NCI-H345 treated with DMSO at 0.1 percent for 48 hours (cell line): ENCODE results near the gene TMEM92.

Experiments
- DNase-seq: peaks from one replicate; lab custom pipeline; 2025; ENCODE audit not compliant: unreplicated experiment; lab: John Stamatoyannopoulos, UW

The TMEM92 gene

GRCh38 chr17:50325906-50326305 lies 51.6 kb downstream of the TMEM92 start:
- no peak for DNase-seq

DNA sequence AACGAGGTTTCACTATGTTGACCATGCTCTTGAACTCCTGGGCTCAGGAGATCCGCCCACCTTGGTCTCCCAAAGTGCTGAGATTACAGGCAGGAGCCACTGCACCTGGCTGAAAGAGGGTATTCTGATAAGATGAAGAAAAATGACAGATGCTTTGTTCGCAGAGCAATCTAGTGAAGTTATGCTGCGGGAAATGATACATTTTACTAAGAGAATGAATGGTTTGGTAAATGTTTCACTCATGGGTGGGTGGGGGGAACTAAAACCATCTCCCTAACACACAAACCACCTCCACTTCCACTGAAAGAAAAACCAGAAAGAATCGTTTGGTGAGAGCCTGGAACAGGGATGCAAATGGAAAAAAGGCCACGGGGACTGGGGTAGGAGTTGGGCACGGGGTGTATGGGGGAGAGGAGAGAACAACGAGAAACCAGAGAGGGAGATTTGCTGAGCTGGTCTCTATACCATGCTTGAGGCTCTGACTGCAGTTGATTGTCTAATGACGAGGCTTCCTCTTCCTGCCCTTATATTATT lies 52.6 kb downstream of the TMEM92 start:
- DNase-seq, result no peak

- DNase-seq, result no peak
Measured at GRCh38 chr17:50328363-50329325, 54.4 kb downstream of the TMEM92 start.

DNA sequence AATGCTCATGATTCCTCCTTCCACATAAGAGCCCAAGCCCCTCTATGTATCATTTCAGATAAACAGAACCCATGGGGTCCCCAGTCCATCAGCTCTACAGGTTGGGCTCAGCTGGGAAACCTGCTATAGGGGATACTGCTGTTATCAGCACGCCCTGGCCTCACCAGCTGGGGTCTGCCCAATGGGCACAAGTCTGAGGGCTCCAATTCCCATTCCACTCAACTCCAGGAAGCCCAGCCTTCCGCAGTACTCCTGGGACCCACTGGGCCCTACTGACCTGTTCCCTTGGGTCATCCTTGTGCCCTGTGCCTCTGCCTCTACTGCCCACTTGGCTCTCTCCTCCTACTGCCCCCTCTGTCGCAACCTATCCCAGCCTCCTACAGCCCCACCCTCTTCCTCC lies 55.5 kb downstream of the TMEM92 start:
- no peak for DNase-seq

- DNase-seq, result no peak
Measured at GRCh38 chr17:50330151-50330775, 56.0 kb downstream of the TMEM92 start.
